Karpas-422 (cell line): ENCODE results near the gene CAPN5. TPM values are rescaled to one million over a fixed set of nuclear protein-coding genes. Genes with fewer than 3 reads are reported as not detected.

ENCODE experiments used
- DNase-seq: peaks from one replicate; pipeline ENCODE4 v3.0.0-alpha.2; 2015
- H2AFZ ChIP-seq: fragments of 200-600 bp; sonication (generic); 2 replicates; pipeline ENCODE4 v1.6.1; 2014; ENCODE audit warnings: antibody characterized with exemption, low read length, mixed read lengths
- H3K27ac ChIP-seq: fragments of 200-600 bp; sonication (generic); 2 replicates; pipeline ENCODE4 v1.5.1; 2014; ENCODE audit warnings: mild to moderate bottlenecking, low read length, moderate library complexity
- H3K27me3 ChIP-seq: fragments of 200-600 bp; sonication (generic); 2 replicates; pipeline ENCODE4 v1.6.1; 2014; ENCODE audit warnings: low read length, mixed read lengths
- H3K36me3 ChIP-seq: fragments of 200-600 bp; sonication (generic); 2 replicates; pipeline ENCODE4 v1.6.1; 2014; ENCODE audit warnings: low read length, mixed read lengths; ENCODE audit not compliant: insufficient read depth
- H3K4me1 ChIP-seq: fragments of 200-600 bp; sonication (generic); 2 replicates; pipeline ENCODE4 v1.6.1; 2014; ENCODE audit warnings: mild to moderate bottlenecking, low read length, mixed read lengths
- H3K4me2 ChIP-seq: fragments of 200-600 bp; sonication (generic); 2 replicates; pipeline ENCODE4 v1.6.1; 2014; ENCODE audit warnings: low read length, low read depth, mild to moderate bottlenecking; ENCODE audit not compliant: poor library complexity, severe bottlenecking
- H3K4me3 ChIP-seq: fragments of 200-600 bp; sonication (generic); 2 replicates; pipeline ENCODE4 v1.5.1; 2014; ENCODE audit warnings: mild to moderate bottlenecking, antibody characterized with exemption, low read length, mixed read lengths
- H3K79me2 ChIP-seq: fragments of 200-600 bp; sonication (generic); 2 replicates; pipeline ENCODE4 v1.6.1; 2014; ENCODE audit warnings: mild to moderate bottlenecking, low read length, mixed read lengths
- H3K9ac ChIP-seq: fragments of 200-600 bp; sonication (generic); 2 replicates; pipeline ENCODE4 v1.6.0; 2014; ENCODE audit warnings: low read length
- H3K9me2 ChIP-seq: fragments of 200-600 bp; sonication (generic), shearing (Covaris generic); replicated peaks from 2 replicates; pipeline ENCODE4 v1.6.0; 2014; ENCODE audit warnings: mild to moderate bottlenecking, low read length, moderate library complexity; ENCODE audit not compliant: insufficient read depth
- H3K9me3 ChIP-seq: fragments of 300-700, 200-600 bp; sonication (generic); 2 replicates; pipeline ENCODE4 v1.6.1; 2014; ENCODE audit warnings: low read length, mixed read lengths
- H4K20me1 ChIP-seq: fragments of 200-600 bp; sonication (generic); 2 replicates; pipeline ENCODE4 v1.6.1; 2014; ENCODE audit warnings: mild to moderate bottlenecking, antibody characterized with exemption, low read length, low read depth; ENCODE audit not compliant: insufficient read depth
- total RNA-seq: library from RNA; depleted of rRNA; stranded (reverse); fragments of >200 nt; shearing (Covaris generic); gene quantifications from 2 replicates; pipeline ENCODE4 v1.2.3, GENCODE V29; 2014; ENCODE audit warnings: low replicate concordance

Gene CAPN5
- total RNA-seq, 1 experiment from 2014 or later = 0.07 TPM

- no peaks in the 10 kb centered on the region for H3K79me2 ChIP-seq
- no peak overlapping the region for H3K4me2 ChIP-seq
- H3K9me2 ChIP-seq = no peaks in the 10 kb centered on the region
- no peak overlapping the region for H3K27ac ChIP-seq
- no peaks in the 10 kb centered on the region for H3K36me3 ChIP-seq
- H3K27me3 ChIP-seq = no peaks in the 10 kb centered on the region
- H3K9ac ChIP-seq = no peak overlapping the region
- H3K9me3 ChIP-seq = no peaks in the 10 kb centered on the region
- H3K4me1 ChIP-seq = peaks cover 8% of the 10 kb centered on the region
- H4K20me1 ChIP-seq = peaks cover 3% of the 10 kb centered on the region; the same call in 1 of the 2 replicates
- no peak overlapping the region for H3K4me3 ChIP-seq
- no peak for DNase-seq
- H2AFZ ChIP-seq = no peak overlapping the region
Observed at GRCh38 chr11:77167111-77167626, 100.4 kb downstream of the CAPN5 start.

GRCh38 chr11:77167791-77168190 lies 101.0 kb downstream of the CAPN5 start:
- Histone ChIP-seq H3K9ac (no peak overlapping the region), H3K4me3 (no peak overlapping the region), H3K9me3 (no peaks in the 10 kb centered on the region), H3K27ac (no peak overlapping the region), H3K4me2 (no peak overlapping the region), H3K27me3 (no peaks in the 10 kb centered on the region), H3K9me2 (no peaks in the 10 kb centered on the region), H3K4me1 (peaks cover 8% of the 10 kb centered on the region), H2AFZ (no peak overlapping the region), H3K79me2 (no peaks in the 10 kb centered on the region), H3K36me3 (no peaks in the 10 kb centered on the region), H4K20me1 (no peaks in the 10 kb centered on the region; the same call in 1 of the 2 replicates)
- no peak for DNase-seq

DNA sequence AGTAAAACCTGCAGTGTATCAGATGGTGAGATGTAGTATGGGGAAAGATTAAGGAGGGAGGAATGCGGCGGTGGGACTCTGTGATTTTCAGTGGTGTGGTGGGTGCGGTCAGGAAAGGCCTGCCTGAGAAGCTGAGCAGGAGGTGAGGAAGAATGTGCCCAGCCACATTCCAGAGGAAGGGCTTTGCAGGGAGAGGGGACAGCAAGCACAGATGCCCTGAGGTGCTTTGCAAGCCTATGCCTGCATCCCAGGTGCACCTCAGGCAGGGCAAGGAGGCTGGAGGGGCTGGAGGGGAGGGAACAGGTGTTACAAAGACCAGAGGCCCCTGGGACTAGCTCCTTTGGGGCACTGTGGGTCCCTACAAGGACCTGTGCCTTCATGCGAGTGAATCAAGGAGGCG lies 103.3 kb downstream of the CAPN5 start:
- H3K9me2 ChIP-seq = no peaks in the 10 kb centered on the region
- no peaks in the 10 kb centered on the region for H3K36me3 ChIP-seq

GRCh38 chr11:77171254-77171653 lies 104.5 kb downstream of the CAPN5 start:
- DNase-seq = no peak
- Histone ChIP-seq H4K20me1 (no peaks in the 10 kb centered on the region; the same call in 1 of the 2 replicates), H3K36me3 (no peaks in the 10 kb centered on the region), H2AFZ (no peak overlapping the region), H3K27ac (no peak overlapping the region), H3K27me3 (no peaks in the 10 kb centered on the region), H3K9me3 (no peaks in the 10 kb centered on the region), H3K4me2 (no peak overlapping the region), H3K4me1 (peaks cover 17% of the 10 kb centered on the region), H3K9me2 (no peaks in the 10 kb centered on the region), H3K4me3 (no peak overlapping the region), H3K79me2 (no peaks in the 10 kb centered on the region), H3K9ac (no peak overlapping the region)

More for the DNA sequence above, 103.3 kb downstream of the CAPN5 start:
- no peak for DNase-seq
- H3K9ac ChIP-seq = no peak overlapping the region
- no peaks in the 10 kb centered on the region for H3K9me3 ChIP-seq
- no peak overlapping the region for H3K4me2 ChIP-seq
- H3K79me2 ChIP-seq = no peaks in the 10 kb centered on the region
- H4K20me1 ChIP-seq = no peaks in the 10 kb centered on the region; the same call in 1 of the 2 replicates
- H2AFZ ChIP-seq = no peak overlapping the region
- peaks cover 8% of the 10 kb centered on the region for H3K4me1 ChIP-seq
- no peak overlapping the region for H3K4me3 ChIP-seq
- H3K27ac ChIP-seq = no peak overlapping the region
- no peaks in the 10 kb centered on the region for H3K27me3 ChIP-seq

- Histone ChIP-seq H3K4me3 (no peak overlapping the region), H3K27me3 (no peaks in the 10 kb centered on the region), H3K9ac (no peak overlapping the region), H3K9me2 (no peaks in the 10 kb centered on the region), H3K4me2 (no peak overlapping the region), H3K79me2 (no peaks in the 10 kb centered on the region), H4K20me1 (no peaks in the 10 kb centered on the region; the same call in 1 of the 2 replicates), H3K27ac (no peak overlapping the region), H2AFZ (no peak overlapping the region), H3K9me3 (no peaks in the 10 kb centered on the region), H3K36me3 (no peaks in the 10 kb centered on the region), H3K4me1 (peaks cover 17% of the 10 kb centered on the region)
- DNase-seq = no peak
Observed at GRCh38 chr11:77171885-77172665, 105.3 kb downstream of the CAPN5 start.

GRCh38 chr11:77172666-77172982 lies 105.9 kb downstream of the CAPN5 start:
- no peak overlapping the region for H3K4me2 ChIP-seq
- H2AFZ ChIP-seq = no peak overlapping the region
- no peak overlapping the region for H3K4me3 ChIP-seq
- H4K20me1 ChIP-seq = no peaks in the 10 kb centered on the region; the same call in 1 of the 2 replicates
- peaks cover 17% of the 10 kb centered on the region for H3K4me1 ChIP-seq
- no peaks in the 10 kb centered on the region for H3K79me2 ChIP-seq
- DNase-seq = no peak
- no peaks in the 10 kb centered on the region for H3K27me3 ChIP-seq
- no peaks in the 10 kb centered on the region for H3K9me2 ChIP-seq
- no peak overlapping the region for H3K27ac ChIP-seq
- H3K9ac ChIP-seq = no peak overlapping the region
- no peaks in the 10 kb centered on the region for H3K36me3 ChIP-seq
- no peaks in the 10 kb centered on the region for H3K9me3 ChIP-seq

GRCh38 chr11:77173494-77173893 lies 106.7 kb downstream of the CAPN5 start:
- H3K9me3 ChIP-seq = no peaks in the 10 kb centered on the region
- H4K20me1 ChIP-seq = no peaks in the 10 kb centered on the region; the same call in 1 of the 2 replicates
- H3K4me3 ChIP-seq = no peak overlapping the region
- no peak overlapping the region for H3K27ac ChIP-seq
- no peaks in the 10 kb centered on the region for H3K27me3 ChIP-seq
- no peaks in the 10 kb centered on the region for H3K9me2 ChIP-seq
- H3K79me2 ChIP-seq = no peaks in the 10 kb centered on the region
- H3K4me2 ChIP-seq = no peak overlapping the region
- DNase-seq = no peak
- no peaks in the 10 kb centered on the region for H3K36me3 ChIP-seq
- peaks cover 17% of the 10 kb centered on the region for H3K4me1 ChIP-seq
- no peak overlapping the region for H2AFZ ChIP-seq
- H3K9ac ChIP-seq = no peak overlapping the region

DNA sequence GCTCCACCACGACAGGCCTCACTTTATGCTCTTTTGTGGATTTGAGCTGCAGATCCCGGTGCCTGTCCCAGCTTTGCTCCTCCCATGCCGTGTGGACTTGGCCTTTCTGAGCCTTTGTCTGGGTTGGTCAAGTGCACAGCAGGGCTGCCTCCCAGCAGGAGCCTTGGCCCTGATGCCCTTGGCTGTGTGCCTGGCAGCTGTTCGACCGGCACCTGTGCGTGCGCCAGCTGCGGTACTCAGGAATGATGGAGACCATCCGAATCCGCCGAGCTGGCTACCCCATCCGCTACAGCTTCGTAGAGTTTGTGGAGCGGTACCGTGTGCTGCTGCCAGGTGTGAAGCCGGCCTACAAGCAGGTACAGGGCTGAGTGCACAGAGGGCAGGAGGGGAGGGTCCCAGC lies 107.8 kb downstream of the CAPN5 start:
- Histone ChIP-seq H3K9me2 (no peaks in the 10 kb centered on the region), H4K20me1 (no peaks in the 10 kb centered on the region; the same call in 1 of the 2 replicates), H3K4me2 (no peak overlapping the region), H3K9ac (no peak overlapping the region), H3K79me2 (no peaks in the 10 kb centered on the region), H3K4me1 (peaks cover 17% of the 10 kb centered on the region), H3K4me3 (no peak overlapping the region), H3K27ac (no peak overlapping the region), H3K36me3 (no peaks in the 10 kb centered on the region), H2AFZ (no peak overlapping the region), H3K27me3 (no peaks in the 10 kb centered on the region), H3K9me3 (no peaks in the 10 kb centered on the region)
- DNase-seq = no peak
